Left lobe of liver (tissue), 2 donors: ENCODE results near the gene FGF18. TPM values are rescaled to one million over a fixed set of nuclear protein-coding genes. Genes with fewer than 3 reads are reported as not detected.

Experiments
- ATAC-seq: fragments of 200-7000 bp; cut with Tn5 transposase; one replicate; pipeline ENCODE4 v1.9.1; 2020; ENCODE audit warnings: mild to moderate bottlenecking, moderate library complexity
- DNase-seq: peaks from one replicate; pipeline ENCODE4 v3.0.0-alpha.2; 2020; ENCODE audit warnings: low spot score
- total RNA-seq: library from RNA; stranded (reverse); gene quantifications from one replicate; pipeline ENCODE4 v1.2.1, GENCODE V29; 2021
- donor health status: DM: no; HTN: no; CAD: no; lungs with moderate emphysema.
- donor health status: DM: no; HTN: yes; CAD: no.

The FGF18 gene
- total RNA-seq, 1 donor from 2014 or later: not detected

DNA sequence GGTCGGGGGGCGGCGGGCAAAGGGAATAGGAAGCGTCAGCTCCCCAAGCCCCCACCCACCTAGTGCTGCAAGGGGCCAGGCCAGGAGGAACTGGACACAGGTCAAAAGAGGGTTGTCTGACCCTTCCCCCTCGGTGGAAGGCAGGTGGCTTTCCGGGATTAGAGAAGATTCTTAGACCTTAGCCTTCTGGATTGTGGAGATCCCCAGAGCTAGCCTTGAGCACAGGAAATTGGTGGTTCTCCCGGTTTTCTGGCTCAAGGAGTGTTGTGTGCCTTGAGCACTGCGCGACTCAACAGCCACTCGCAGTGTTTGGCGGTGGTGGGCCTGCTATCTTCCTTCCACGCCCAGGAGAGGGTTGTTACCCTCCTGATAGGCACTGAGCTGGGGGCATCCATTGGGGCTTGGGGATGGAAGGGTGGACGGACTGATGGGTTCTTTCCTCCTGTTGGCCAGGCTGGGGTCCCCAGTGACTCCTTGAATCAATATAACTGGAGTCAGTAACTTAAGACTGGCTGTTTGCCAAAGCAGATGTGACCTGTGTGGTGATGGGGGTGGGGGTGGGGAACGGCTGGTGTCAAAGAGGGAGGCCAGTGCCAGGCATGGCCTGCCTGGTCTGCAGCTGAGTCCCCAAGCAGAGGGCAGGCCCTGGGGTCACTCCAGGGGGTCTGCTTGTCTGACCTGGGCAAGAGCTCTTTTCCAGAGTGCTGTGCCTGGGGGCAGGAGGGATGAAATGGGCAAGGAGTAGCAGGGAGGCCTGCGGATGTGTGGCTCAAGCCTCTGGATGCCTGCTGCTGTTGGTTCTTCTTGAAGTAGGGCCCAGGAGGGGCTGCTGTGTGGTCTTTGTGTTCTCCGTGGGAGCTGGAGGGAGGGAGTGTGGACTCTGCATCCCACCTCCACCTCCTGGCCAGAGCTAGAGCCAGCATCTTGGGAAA, 2.1 kb downstream of the FGF18 start:
- ATAC-seq (no peak), DNase-seq (peak; percentile 40)

DNA sequence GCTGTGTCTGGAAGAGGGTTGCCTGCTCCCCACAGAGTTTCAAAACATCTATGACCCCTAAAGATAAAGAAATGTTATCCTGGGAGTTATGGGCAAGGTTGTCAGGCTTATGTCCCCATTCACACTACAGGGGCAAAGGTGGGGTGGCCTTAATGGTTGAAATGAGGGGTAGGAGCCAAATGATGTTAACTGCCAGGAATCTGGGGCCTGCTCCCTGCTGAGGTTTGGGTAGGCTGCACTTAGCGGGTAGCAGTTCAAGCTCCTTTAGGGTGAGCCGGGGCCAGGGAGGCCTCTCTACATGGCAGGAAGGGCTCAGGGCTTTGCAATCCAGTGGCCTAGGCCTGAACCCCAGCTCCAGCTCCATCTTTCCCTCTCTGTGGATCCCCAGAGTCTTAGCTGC, 3.0 kb downstream of the FGF18 start:
- ATAC-seq (no peak), DNase-seq (peak; percentile 24)

DNA sequence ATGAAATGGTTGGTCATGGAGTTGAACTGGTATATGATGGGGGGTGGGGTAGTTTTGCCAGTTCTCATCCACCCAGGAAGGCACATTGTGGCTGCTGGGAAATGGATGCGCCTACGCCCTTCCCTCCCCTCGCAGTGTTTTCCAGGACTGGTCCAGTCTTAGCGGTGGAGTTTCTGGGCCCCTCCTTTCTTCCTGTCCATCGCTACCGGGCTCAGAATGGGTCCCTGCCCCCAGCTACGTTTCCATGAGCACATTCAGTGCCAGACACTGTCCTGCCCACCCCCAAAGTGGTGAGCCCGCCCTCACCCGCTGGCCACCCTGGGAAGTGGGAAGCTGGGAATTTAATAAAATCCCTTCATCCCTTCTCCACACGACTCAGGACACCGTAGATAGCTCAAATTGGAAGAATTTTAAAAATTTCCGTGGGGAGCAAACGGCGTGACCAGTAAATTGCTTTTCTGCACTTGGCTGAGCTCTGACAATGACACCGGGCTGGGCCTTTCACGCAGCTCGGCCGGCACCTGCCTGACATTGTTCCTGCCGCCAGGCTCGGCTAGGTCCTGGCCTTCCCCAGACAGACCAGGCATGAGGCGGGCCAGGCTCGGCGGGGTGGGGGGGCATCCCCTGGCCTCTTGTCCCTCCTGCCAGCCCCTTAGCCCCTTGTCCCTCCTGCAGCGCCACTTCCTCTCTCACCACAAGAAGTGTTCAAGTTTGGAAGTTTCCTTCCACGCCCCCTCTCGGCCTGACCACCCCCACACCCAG, 3.6 kb downstream of the FGF18 start:
- DNase-seq (peak; percentile 33), ATAC-seq (no peak)

DNA sequence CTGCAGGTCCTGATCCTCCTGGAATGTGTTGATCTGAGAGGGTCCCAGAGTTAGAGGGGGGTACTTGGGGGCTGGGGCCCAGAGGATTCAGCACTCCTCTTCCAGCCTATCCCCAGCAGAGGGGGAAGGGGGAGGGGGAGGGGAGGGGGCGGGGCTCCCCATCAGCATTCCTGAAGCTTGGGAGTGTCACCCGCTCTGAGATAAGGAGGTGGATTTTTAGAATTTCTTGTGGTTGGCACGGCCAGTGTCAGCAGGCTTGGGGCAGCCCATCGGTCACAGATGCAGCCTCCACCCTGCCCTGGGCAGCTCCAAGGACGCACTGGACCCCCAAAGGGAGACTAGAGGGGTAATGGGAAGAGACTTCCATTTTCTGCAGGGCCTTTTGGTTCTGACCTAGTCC, 5.3 kb downstream of the FGF18 start:
- ATAC-seq (no peak), DNase-seq (peak; percentile 11)

DNA sequence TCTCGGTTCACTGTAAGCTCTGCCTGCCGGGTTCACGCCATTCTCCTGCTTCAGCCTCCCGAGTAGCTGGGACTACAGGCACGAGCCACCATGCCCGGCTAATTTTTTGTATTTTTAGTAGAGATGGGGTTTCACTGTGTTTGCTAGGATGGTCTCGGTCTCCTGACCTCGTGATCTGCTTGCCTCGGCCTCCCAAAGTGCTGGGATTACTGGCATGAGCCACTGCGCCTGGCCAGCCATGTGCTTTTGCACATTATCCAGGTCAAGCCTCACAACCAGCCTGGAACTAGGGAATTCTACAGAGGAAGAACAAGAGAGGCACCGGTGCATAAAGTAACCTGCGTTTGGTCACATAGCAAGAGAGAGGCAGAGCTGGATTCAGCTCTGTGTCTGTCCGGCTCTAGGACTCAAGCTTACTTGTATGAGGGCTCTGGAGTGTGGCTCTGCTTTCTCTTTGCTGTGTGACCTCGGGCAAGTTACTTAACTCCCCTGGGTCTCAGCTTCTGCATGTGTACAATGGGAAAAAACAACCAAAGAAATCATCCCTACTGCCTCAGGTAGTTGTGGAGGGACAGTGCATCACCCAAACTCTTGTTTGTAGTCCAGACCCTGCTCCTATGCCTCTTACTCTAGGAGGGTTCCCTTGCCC, 6.3 kb downstream of the FGF18 start:
- no peak for ATAC-seq
- DNase-seq: peak; percentile 8

GRCh38 chr5:171426266-171426665, 6.8 kb downstream of the FGF18 start:
- DNase-seq: no peak

DNA sequence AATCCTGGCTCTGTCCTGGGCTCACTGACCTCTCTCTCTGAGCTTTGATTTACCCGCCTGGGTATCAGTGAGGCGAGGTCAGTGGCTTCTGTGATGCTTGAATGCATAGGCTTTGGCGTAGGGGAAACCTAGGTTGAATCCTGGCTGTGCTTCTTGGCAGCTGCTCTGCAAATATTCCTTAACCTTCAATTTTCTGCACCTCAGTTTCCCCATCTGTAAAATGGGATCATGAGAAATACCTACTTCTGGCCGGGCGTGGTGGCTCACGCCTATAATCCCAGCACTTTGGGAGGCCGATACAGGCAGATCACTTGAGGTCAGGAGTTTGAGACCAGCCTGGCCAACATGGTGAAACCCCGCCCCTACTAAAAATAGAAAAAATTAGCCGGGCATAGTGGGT, 7.2 kb downstream of the FGF18 start:
- no peak for ATAC-seq

More at GRCh38 chr5:171426266-171426665, 6.8 kb downstream of the FGF18 start:
- ATAC-seq: no peak

DNA sequence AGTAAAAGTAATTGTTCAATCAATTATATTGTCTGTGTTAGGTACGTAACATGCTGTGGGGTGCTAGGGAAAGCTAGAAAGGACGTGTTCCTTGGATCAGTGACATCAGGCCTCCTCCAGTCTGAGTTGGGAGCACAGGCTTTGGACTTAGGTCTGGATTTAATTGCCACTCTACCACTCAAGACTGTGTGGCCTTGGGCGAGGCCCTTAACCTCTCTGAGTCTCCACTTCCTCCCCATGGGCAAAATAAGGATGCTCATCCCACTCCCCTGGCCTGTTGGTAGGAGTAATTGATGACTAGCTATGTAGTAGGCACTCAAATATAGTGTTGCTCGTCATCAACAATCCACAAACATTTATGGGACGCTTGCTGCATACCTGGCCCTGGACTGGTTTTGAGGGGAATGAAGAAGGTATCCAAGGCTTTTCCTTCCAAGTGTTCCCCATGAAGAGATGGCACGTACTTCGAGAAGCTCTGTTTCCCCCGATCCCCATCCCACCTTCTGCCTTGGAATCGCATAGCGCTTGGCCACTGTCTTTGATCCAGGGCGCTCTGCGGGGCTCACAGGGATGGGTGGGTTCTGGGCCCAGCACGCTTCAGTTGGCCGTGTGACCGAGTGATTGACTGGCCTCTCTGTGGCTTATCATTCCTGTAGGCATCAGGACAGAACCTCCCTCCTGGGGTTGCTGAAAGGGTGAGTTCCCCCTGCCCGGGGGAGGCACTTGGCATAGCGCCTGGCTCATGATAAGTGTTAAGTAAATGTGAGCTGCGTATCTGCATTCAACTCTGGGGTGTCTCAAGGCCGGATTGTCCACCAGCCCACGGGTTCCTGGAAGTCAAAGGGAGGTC, 8.1 kb downstream of the FGF18 start:
- ATAC-seq: no peak
- DNase-seq: peak; percentile 12

More for the DNA sequence above, 7.2 kb downstream of the FGF18 start:
- peak; percentile 14 for DNase-seq

DNA sequence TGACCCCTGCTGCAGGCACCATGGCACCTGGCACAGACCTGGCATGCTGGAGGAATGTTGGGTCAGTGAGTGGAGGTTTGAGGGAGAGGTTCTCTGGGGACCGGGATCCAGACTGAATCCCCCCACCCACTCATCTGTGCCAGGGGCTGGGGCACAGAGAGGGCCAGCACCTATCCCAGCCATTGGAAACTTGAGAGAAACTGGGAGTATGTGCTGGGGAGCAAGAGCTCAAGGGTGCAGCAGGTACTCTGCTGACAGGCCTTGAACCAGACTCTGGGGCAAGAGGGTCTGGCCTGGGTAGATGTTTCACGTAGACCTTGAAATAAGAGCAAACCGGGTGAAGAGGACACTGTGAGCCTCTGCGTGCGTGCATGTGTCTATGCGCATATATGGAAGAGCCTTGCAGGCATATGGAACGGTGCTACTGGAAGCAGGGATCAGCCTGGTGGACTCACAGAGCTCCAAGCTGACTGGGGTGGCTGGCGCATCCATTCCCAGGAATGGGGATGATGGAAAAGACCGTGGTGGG, 8.8 kb downstream of the FGF18 start:
- ATAC-seq (no peak), DNase-seq (no peak)

DNA sequence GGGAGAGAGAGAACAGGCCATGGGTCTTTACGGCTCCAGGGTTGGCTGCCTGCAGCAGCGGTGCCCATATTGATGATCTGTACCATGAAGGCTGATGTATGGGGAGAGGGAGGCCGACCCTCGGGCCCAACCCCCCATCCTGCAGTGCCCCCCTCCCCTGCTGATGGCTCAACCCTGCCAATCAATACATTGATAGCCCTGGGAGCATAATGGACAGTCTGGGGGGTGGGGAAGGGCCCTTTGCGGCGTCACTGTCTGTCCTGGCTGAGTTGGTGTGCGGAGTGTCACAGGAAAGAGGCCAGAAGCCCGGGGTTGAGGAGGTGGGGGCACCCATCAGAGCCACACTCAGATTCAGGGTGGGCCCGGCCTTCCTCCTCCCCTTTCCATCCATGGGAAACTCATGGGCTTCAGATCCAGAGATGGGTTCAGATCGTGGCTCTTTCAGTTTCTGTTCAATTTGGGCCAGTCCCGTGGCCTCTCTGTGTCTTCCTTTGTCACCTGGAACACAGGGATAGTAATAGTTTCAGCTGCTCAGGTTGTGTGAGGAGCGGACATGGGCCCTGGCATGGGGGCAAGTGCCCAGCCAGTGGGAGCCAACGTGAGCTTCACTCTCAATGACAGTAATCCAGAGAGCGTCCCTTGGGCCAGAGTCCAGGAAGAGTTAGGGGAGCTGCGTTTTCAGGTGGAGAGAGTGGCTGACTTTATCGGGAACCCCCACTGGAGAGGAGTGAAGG, 9.5 kb downstream of the FGF18 start:
- no peak for ATAC-seq
- no peak for DNase-seq

GRCh38 chr5:171429543-171429910, 10.1 kb downstream of the FGF18 start:
- DNase-seq: no peak
- no peak for ATAC-seq

DNA sequence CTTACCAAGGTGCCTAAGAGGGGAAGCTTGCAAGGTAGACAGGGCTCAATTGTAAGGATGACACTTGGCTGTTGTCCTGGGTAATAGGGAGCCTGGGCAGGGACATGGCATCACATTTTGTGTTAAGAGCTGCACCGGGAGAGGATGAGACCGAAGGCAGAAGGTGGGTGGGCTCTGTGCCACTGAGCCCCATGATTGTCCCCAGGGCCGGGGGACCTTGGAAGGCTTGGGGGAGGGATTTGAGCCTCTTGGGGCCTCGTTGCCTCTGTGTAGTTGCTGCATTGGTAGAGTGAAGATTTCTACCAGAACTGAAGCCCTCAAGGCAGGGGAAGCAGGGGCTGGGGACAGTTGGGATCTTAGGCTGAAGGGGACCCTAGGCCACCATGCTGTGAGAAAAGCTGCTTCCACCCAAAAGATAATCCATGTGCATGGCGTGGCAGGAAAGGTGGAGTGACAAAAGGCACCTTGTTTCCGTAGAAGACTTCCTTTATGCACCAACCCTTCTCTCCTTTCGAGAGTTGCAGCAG, 11.9 kb downstream of the FGF18 start:
- DNase-seq (no peak), ATAC-seq (no peak)

GRCh38 chr5:171432076-171432475, 12.6 kb downstream of the FGF18 start:
- no peak for ATAC-seq
- DNase-seq: no peak

- DNase-seq (no peak), ATAC-seq (peak; percentile 28)
Observed at GRCh38 chr5:171432583-171433351, 13.3 kb downstream of the FGF18 start.

DNA sequence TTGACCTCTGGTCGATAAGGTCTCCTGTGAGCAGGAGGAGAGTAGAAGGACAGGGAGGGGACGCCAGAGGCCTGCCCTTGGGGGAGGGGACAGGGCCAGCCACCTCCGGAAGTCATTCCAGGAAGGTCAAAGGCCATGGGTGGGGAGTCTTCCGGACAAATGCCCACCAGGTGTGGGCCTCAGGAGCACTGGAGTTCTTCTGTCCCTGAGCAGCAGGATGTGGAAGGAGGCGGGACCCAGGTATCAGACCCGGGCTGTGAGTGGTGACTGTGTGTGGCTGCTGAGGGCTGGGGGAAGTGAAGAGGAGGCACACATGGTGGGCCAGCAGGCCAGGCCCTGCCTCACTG, 13.9 kb downstream of the FGF18 start:
- DNase-seq: no peak
- ATAC-seq: no peak

DNA sequence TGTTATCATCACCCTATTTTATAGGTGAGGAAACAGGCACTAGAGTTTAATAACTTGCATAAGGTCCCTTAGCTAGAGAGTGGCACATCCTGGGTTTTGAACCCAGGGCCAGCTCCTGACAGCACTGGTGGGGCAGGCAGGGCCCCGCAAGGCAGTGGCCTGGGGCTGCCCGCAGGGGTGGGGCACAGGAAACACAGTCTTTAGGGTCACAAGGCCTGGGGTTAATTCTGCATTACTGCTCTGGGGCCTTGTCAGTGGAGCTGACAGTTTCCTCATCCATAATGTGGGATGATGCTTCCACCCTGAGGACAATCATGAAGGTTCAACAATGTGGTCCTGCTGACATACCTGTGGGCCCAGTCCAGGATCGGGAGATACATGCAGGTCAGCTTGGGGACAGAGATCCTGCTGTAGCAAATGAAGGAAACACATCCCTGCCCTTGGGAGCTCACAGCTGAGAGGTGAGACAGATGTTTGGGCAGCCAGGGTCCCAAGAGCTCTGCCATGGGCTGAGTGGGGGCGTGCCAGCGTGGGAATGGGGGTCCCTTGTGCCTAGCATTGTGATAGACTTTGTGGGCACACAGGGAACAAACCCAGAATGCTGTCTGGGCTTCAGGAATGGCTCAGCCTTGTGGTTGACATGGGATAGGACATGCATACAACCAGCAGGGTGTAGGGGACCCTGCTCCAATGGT, 14.7 kb downstream of the FGF18 start:
- DNase-seq (no peak), ATAC-seq (no peak)

GRCh38 chr5:171434874-171435273, 15.4 kb downstream of the FGF18 start:
- ATAC-seq: no peak
- DNase-seq: no peak

DNA sequence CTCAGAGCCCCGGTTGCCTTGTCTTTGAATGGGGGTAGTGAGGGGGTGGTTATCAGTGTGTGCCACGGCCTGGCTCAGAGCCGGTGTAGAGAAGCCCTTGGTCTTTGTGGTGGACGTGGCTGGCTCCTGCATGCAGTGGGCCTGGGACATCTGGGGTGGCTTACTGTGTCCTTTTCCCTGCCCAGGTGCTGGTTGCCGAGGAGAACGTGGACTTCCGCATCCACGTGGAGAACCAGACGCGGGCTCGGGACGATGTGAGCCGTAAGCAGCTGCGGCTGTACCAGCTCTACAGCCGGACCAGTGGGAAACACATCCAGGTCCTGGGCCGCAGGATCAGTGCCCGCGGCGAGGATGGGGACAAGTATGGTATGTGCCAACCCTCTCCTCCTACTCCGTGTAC, 16.5 kb downstream of the FGF18 start:
- no peak for DNase-seq
- no peak for ATAC-seq
